Breast epithelium (tissue), 4 donors: ENCODE measurements around the gene NKD2. TPM values are rescaled to one million over a fixed set of nuclear protein-coding genes. Genes with fewer than 3 reads are reported as not detected.

Experiments
- DNase-seq, 2 donors: peaks; one replicate each; pipeline ENCODE4 v3.0.0-alpha.2; 2019; ENCODE audit warnings: low spot score in 2 of 2
- H3K27ac ChIP-seq, 2 donors: fragments of 200-600 bp; sonication (generic) in 1 of 2; one replicate each; pipeline ENCODE4 v1.5.1; 2016 to 2019; ENCODE audit warnings: mild to moderate bottlenecking in 1 of 2
- H3K27me3 ChIP-seq, 2 donors: fragments of 200-600 bp; sonication (generic) in 1 of 2; one replicate each; pipeline versions ENCODE4 v1.5.1 to v1.6.0; 2017 to 2019; ENCODE audit warnings: control low read depth in 1 of 2, mild to moderate bottlenecking in 1 of 2
- H3K36me3 ChIP-seq: fragments of 200-600 bp; one replicate; pipeline ENCODE4 v1.5.1; 2019
- H3K4me1 ChIP-seq, 2 donors: fragments of 200-600 bp; sonication (generic); one replicate each; pipeline ENCODE4 v1.5.1; 2016 to 2019; ENCODE audit warnings: control low read depth in 1 of 2
- H3K4me3 ChIP-seq, 3 donors: fragments of 200-600 bp; sonication (generic); 1 replicate in 2 of 3; 2 replicates in 1 of 3; pipeline ENCODE4 v1.5.1; 2016 to 2019; ENCODE audit warnings: mild to moderate bottlenecking in 3 of 3, moderate library complexity in 2 of 3
- H3K9me3 ChIP-seq, 2 donors: fragments of 200-600 bp; sonication (generic) in 1 of 2; one replicate each; pipeline ENCODE4 v1.5.1; 2016 to 2019; ENCODE audit warnings: control low read depth in 1 of 2
- CTCF ChIP-seq, 3 donors: fragments of 450-650 bp; IDR thresholded peaks; one replicate each; pipeline ENCODE4 v1.5.1; 2016 to 2017; ENCODE audit warnings: antibody characterized with exemption in 3 of 3, mild to moderate bottlenecking in 3 of 3, moderate library complexity in 3 of 3
- POLR2A ChIP-seq: fragments of 450-650 bp; IDR thresholded peaks from one replicate; pipeline ENCODE4 v1.6.1; 2016; ENCODE audit warnings: antibody characterized with exemption, mild to moderate bottlenecking, moderate library complexity
- POLR2AphosphoS5 ChIP-seq, 3 donors: sonication (generic); formaldehyde crosslinking; IDR thresholded peaks; one replicate each; pipeline ENCODE4 v1.6.1; 2017; ENCODE audit warnings: antibody characterized with exemption in 3 of 3
- intact Hi-C: fragments of 100-400 bp; cut with DNase I; formaldehyde crosslinking; loops from one replicate; pipeline ENCODE4 v1.15.1; 2023; ENCODE audit warnings: low total_unique reads
- total RNA-seq, 3 donors: library from RNA; depleted of rRNA; stranded (reverse); fragments of >200 nt; gene quantifications; one replicate each; pipeline ENCODE4 v1.1.0, GENCODE V29; 2016

NKD2 gene
- total RNA-seq, 3 donors from 2014 or later: 5.9 to 16.7 TPM; not detected in 1

GRCh38 chr5:1052641-1053390 is 44.2 kb downstream of the NKD2 start:
- no peaks in the 10 kb centered on the region for H3K4me1 ChIP-seq
- no peaks in the 10 kb centered on the region for H3K36me3 ChIP-seq
- peak in 1 of 2 donors; percentile 62 for DNase-seq
- H3K27me3 ChIP-seq: no peaks in the 10 kb centered on the region
- TF ChIP-seq CTCF (IDR thresholded peaks at IDR 0.05): peak in 1 of 3 donors; percentile 29
- TF ChIP-seq POLR2A: no peak
- peak overlapping the region; percentile 31 to 66 for H3K27ac ChIP-seq
- no peak overlapping the region for H3K4me3 ChIP-seq
- H3K9me3 ChIP-seq: no peaks in the 10 kb centered on the region
- intact Hi-C loops: no loop called here

GRCh38 chr5:1053391-1054017 is 44.9 kb downstream of the NKD2 start:
- H3K4me1 ChIP-seq: no peaks in the 10 kb centered on the region
- no peak for TF ChIP-seq POLR2AphosphoS5 (IDR thresholded peaks at IDR 0.05)
- TF ChIP-seq CTCF (IDR thresholded peaks at IDR 0.05): no peak
- no peak for TF ChIP-seq POLR2A
- H3K27ac ChIP-seq: peak overlapping the region; percentile 31 to 66
- H3K9me3 ChIP-seq: no peaks in the 10 kb centered on the region
- intact Hi-C loops: no loop called here
- H3K4me3 ChIP-seq: no peak overlapping the region
- no peaks in the 10 kb centered on the region for H3K36me3 ChIP-seq
- no peaks in the 10 kb centered on the region for H3K27me3 ChIP-seq
- DNase-seq: no peak

- intact Hi-C loops: no loop called here
- DNase-seq: no peak
Observed at GRCh38 chr5:1054018-1054798, 45.6 kb downstream of the NKD2 start.

DNA sequence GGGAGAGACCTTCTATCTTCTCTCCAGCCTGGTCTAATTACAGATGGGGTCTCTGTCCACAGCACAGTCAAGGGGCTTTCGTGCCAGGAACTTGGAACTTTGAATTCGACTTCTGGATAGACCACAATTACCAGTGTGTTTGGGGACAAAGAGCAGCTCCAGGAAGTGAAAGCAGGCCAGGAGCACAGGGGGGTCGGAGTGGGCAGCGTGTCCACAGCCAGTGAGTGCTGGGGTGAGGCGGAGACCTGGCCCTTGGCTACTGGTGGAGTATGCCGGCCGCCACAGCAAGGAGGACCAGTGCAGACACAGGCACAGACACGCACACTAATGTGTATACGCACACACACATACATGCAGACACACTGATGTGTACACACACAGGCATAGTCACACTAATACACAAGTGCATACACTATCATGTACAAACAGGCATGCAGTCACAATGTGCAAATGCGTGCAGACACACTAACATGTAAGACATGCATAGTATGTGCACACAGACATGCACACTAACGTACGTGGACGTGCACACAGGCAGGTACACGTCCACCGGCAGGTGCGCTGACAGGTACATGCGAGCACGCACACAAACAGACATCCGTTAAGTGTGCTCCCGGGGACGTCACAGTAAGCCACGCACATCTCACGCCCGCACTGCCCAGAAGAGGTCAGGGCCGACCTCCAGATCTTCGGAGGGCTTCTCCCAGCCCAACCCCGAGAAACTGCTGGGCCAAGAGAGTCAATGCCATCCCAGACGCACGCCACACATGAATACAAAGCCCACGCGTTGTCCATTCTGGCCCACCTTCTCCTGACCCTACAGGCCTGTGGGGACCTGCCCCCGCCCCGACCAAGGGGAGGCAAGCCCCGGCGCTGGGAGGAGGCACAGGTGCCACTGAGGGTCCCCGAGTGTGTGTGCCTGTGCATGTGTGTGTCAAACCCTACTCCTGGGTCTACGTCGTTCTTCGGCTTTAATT is 46.5 kb downstream of the NKD2 start:
- no peaks in the 10 kb centered on the region for H3K36me3 ChIP-seq
- TF ChIP-seq POLR2A (no peak), CTCF (IDR thresholded peaks at IDR 0.05) (no peak), POLR2AphosphoS5 (IDR thresholded peaks at IDR 0.05) (no peak)
- H3K4me3 ChIP-seq: no peak overlapping the region
- DNase-seq: no peak
- no peaks in the 10 kb centered on the region for H3K4me1 ChIP-seq
- no peaks in the 10 kb centered on the region for H3K9me3 ChIP-seq
- no peak overlapping the region for H3K27ac ChIP-seq
- H3K27me3 ChIP-seq: no peaks in the 10 kb centered on the region
- intact Hi-C loops: no loop called here

More at GRCh38 chr5:1054018-1054798, 45.6 kb downstream of the NKD2 start:
- Histone ChIP-seq H3K27me3 (no peaks in the 10 kb centered on the region), H3K4me3 (no peak overlapping the region), H3K36me3 (no peaks in the 10 kb centered on the region), H3K9me3 (no peaks in the 10 kb centered on the region), H3K27ac (peak overlapping the region in 1 of 2 donors; percentile 55), H3K4me1 (no peaks in the 10 kb centered on the region)
- TF ChIP-seq POLR2AphosphoS5 (IDR thresholded peaks at IDR 0.05) (no peak), CTCF (IDR thresholded peaks at IDR 0.05) (no peak), POLR2A (no peak)
